ENCODE data around the gene CEACAM21. TPM values are rescaled to one million over a fixed set of nuclear protein-coding genes. Genes with fewer than 3 reads are reported as not detected.

The CEACAM21 gene
- total RNA-seq, 3 donors from 2014 or later (not counting 1 experiment from before 2014, with no cell fraction given): 26.8 to 46.6 (median 33.6) TPM

DNA sequence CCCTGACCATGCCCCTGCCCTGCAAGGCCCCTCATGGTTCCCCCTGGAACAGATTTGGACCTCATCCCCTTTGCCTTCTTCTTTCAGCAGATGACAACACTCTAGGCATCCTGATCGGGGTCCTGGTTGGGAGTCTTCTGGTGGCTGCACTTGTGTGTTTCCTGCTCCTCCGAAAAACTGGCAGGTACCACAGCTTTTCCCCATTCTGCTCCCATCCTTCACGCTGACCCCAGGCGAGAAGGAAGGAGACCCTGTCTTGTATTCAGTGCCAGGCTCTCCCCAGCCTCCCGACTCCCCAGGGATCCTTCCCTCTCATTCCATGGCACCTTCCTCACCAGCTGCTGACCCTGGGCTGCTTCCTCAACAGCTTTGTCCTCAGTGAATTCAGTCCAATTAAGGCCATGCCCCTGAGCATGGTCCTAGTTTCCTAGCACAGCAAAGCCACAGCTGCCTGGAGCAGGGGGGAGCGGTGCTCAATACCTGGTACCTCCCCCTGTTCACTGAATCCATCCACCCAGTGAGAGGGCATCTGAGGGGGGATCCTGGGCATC is 8.4 kb downstream of the CEACAM21 start:
- no peaks in the 10 kb centered on the region for H3K27me3 Mint-ChIP-seq (ENCODE audit: low read depth in 2 of 2)
- TF ChIP-seq, protein P1, sequence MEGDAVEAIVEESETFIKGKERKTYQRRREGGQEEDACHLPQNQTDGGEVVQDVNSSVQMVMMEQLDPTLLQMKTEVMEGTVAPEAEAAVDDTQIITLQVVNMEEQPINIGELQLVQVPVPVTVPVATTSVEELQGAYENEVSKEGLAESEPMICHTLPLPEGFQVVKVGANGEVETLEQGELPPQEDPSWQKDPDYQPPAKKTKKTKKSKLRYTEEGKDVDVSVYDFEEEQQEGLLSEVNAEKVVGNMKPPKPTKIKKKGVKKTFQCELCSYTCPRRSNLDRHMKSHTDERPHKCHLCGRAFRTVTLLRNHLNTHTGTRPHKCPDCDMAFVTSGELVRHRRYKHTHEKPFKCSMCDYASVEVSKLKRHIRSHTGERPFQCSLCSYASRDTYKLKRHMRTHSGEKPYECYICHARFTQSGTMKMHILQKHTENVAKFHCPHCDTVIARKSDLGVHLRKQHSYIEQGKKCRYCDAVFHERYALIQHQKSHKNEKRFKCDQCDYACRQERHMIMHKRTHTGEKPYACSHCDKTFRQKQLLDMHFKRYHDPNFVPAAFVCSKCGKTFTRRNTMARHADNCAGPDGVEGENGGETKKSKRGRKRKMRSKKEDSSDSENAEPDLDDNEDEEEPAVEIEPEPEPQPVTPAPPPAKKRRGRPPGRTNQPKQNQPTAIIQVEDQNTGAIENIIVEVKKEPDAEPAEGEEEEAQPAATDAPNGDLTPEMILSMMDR (IDR thresholded peaks at IDR 0.05): no peak
- peaks cover 12% of the 10 kb centered on the region for H3K9me3 ChIP-seq (ENCODE audit: control insufficient read depth, insufficient read depth, low read length)
- H3K36me3 Mint-ChIP-seq: peaks cover 39% of the 10 kb centered on the region
- intact Hi-C loops (cut with micrococcal nuclease): no loop called here
- peak overlapping the region in 1 of 2 donors; percentile 35 for H3K27ac Mint-ChIP-seq
- no peak overlapping the region for H3K4me3 Mint-ChIP-seq
- 97% methylated on average over 6 of the region's 6 CpGs for WGBS (ENCODE audit: insufficient coverage)
- no peaks in the 10 kb centered on the region for H3K4me1 ChIP-seq (ENCODE audit: control insufficient read depth, insufficient read depth, low read length)
- ATAC-seq (no peak), DNase-seq (no peak)
- no peak overlapping the region for H3K27ac ChIP-seq (ENCODE audit: low read length)
- no peak overlapping the region for H3K4me3 ChIP-seq (ENCODE audit: low read length)
- H3K36me3 ChIP-seq (ENCODE audit: control insufficient read depth, insufficient read depth, low read length): peaks cover 70% of the 10 kb centered on the region
- no peaks in the 10 kb centered on the region for H3K9me3 Mint-ChIP-seq
- H3K27me3 ChIP-seq (ENCODE audit: control insufficient read depth, insufficient read depth, low read length): no peaks in the 10 kb centered on the region
- peaks cover 0 to 4% of the 10 kb centered on the region in 2 donors for H3K4me1 Mint-ChIP-seq

- Histone ChIP-seq H3K36me3 (ENCODE audit: control insufficient read depth, insufficient read depth, low read length) (peaks cover 64% of the 10 kb centered on the region), H3K4me1 (ENCODE audit: control insufficient read depth, insufficient read depth, low read length) (no peaks in the 10 kb centered on the region), H3K27me3 (ENCODE audit: control insufficient read depth, insufficient read depth, low read length) (no peaks in the 10 kb centered on the region), H3K9me3 (ENCODE audit: control insufficient read depth, insufficient read depth, low read length) (peaks cover 12% of the 10 kb centered on the region), H3K27ac (ENCODE audit: low read length) (no peak overlapping the region), H3K4me3 (ENCODE audit: low read length) (no peak overlapping the region)
- Mint-ChIP-seq H3K27me3 (ENCODE audit: low read depth in 2 of 2) (no peaks in the 10 kb centered on the region), H3K36me3 (peaks cover 37% of the 10 kb centered on the region), H3K9me3 (no peaks in the 10 kb centered on the region), H3K4me3 (no peak overlapping the region), H3K4me1 (peaks cover 0 to 8% of the 10 kb centered on the region in 2 donors), H3K27ac (no peak overlapping the region)
- TF ChIP-seq, protein P1 (IDR thresholded peaks at IDR 0.05): no peak
- intact Hi-C loops (cut with micrococcal nuclease): no loop called here
- 81% methylated on average over 1 of the region's 1 CpG for WGBS (ENCODE audit: insufficient coverage)
- ATAC-seq: no peak
- no peak for DNase-seq
Measured at GRCh38 chr19:41584931-41585330, 9.0 kb downstream of the CEACAM21 start.

DNA sequence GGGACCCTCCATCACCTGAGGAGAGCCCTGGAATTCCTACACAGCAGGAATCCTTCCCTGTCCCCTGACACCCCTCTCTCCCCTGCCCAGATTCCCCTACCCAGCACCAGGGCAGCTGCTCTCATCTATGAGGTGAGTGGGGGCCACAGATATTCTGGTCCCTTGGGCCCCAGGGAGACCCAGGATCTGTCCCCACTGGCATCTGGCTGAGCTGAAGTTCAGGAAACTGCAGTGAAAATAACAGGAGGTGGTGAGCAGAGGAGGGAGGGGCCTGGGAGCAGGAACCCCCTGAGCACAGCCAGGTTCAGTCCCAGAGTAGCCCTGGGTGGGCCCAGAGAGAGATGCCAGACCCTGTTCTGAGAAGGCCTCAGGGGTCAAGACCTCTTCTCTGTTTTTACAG is 10.1 kb downstream of the CEACAM21 start:
- ATAC-seq (no peak), DNase-seq (no peak)
- Histone ChIP-seq H3K4me3 (ENCODE audit: low read length) (no peak overlapping the region), H3K9me3 (ENCODE audit: control insufficient read depth, insufficient read depth, low read length) (peaks cover 12% of the 10 kb centered on the region), H3K27ac (ENCODE audit: low read length) (no peak overlapping the region), H3K4me1 (ENCODE audit: control insufficient read depth, insufficient read depth, low read length) (peaks cover 6% of the 10 kb centered on the region), H3K27me3 (ENCODE audit: control insufficient read depth, insufficient read depth, low read length) (no peaks in the 10 kb centered on the region), H3K36me3 (ENCODE audit: control insufficient read depth, insufficient read depth, low read length) (peaks cover 53% of the 10 kb centered on the region)
- intact Hi-C loops (cut with micrococcal nuclease): no loop called here
- no peak overlapping the region for H3K4me3 Mint-ChIP-seq
- TF ChIP-seq, protein P1 (IDR thresholded peaks at IDR 0.05): no peak
- peaks cover 26% of the 10 kb centered on the region for H3K36me3 Mint-ChIP-seq
- H3K27me3 Mint-ChIP-seq (ENCODE audit: low read depth in 2 of 2): no peaks in the 10 kb centered on the region
- H3K9me3 Mint-ChIP-seq: no peaks in the 10 kb centered on the region
- H3K4me1 Mint-ChIP-seq: peaks cover 0 to 17% of the 10 kb centered on the region in 2 donors
- H3K27ac Mint-ChIP-seq: no peak overlapping the region
